A673 (cell line): ENCODE data around the gene STARD13. TPM values are rescaled to one million over a fixed set of nuclear protein-coding genes. Genes with fewer than 3 reads are reported as not detected.
A peak's percentile ranks its signal among the peaks of the same experiment; 100 is the strongest.

Experiments used
- BruUV-seq: library from RNA; stranded (reverse); fragments of 400-500 nt; replicated peaks from 2 replicates; lab custom pipeline; 2021; lab: Mats Ljungman, UMichigan
- CTCF ChIA-PET: fragments of 300-600 bp; sonication (Branson Sonifier 250); formaldehyde crosslinking; loops from one replicate; lab custom pipeline; 2022; ENCODE audit warnings: antibody characterized with exemption; lab: Charles Lee
- POLR2A ChIA-PET: fragments of 300-600 bp; sonication (Branson Sonifier 250); formaldehyde crosslinking; loops from one replicate; lab custom pipeline; 2022; ENCODE audit warnings: antibody characterized with exemption; ENCODE audit not compliant: low non-redundant PET; lab: Charles Lee
- DNase-seq: peaks from one replicate; pipeline ENCODE4 v3.0.0-alpha.2; 2015; ENCODE audit warnings: low spot score
- H3K27ac ChIP-seq: fragments of 200-600 bp; sonication (generic); 2 replicates; pipeline ENCODE4 v1.5.1; 2016; ENCODE audit warnings: mixed run types, low read depth, mild to moderate bottlenecking, mixed read lengths, antibody characterized with exemption, low read length; ENCODE audit not compliant: poor library complexity, severe bottlenecking
- H3K27me3 ChIP-seq: fragments of 200-600 bp; sonication (generic); replicated peaks from 2 replicates; pipeline ENCODE4 v1.6.1; 2017; ENCODE audit warnings: mixed run types, low read depth, mild to moderate bottlenecking, mixed read lengths, antibody characterized with exemption, low read length; ENCODE audit not compliant: insufficient read depth, poor library complexity
- H3K36me3 ChIP-seq: fragments of 200-600 bp; sonication (generic); 2 replicates; pipeline ENCODE4 v1.6.1; 2016; ENCODE audit warnings: mixed run types, mild to moderate bottlenecking, mixed read lengths, antibody characterized with exemption, low read length; ENCODE audit not compliant: insufficient read depth, poor library complexity, severe bottlenecking
- H3K4me1 ChIP-seq: fragments of 200-600 bp; sonication (generic); 2 replicates; pipeline ENCODE4 v1.6.1; 2017; ENCODE audit warnings: mixed run types, mild to moderate bottlenecking, mixed read lengths, antibody characterized with exemption, low read length; ENCODE audit not compliant: insufficient read depth, poor library complexity, severe bottlenecking
- H3K4me3 ChIP-seq: fragments of 200-600 bp; sonication (generic); 2 replicates; pipeline ENCODE4 v1.5.1; 2016; ENCODE audit warnings: low read depth, mixed run types, mild to moderate bottlenecking, mixed read lengths, low read length; ENCODE audit not compliant: poor library complexity, severe bottlenecking
- H3K9me3 ChIP-seq: fragments of 200-600 bp; sonication (generic); 2 replicates; pipeline ENCODE4 v1.6.1; 2016; ENCODE audit warnings: mixed run types, low read depth, mild to moderate bottlenecking, mixed read lengths, antibody characterized with exemption, low read length; ENCODE audit not compliant: poor library complexity, severe bottlenecking
- EZH2 ChIP-seq: fragments of 200-600 bp; sonication (generic); IDR thresholded peaks from 2 replicates; pipeline ENCODE4 v1.6.1; 2017; ENCODE audit warnings: borderline replicate concordance, low read depth, mild to moderate bottlenecking, mixed read lengths, antibody characterized with exemption, low read length; ENCODE audit not compliant: poor library complexity, severe bottlenecking
- intact Hi-C: fragments of 100-400 bp; cut with micrococcal nuclease; formaldehyde crosslinking; loops from one replicate; pipeline ENCODE4 v1.10.0; 2022; ENCODE audit not compliant: unreplicated experiment
- total RNA-seq: library from RNA; stranded (reverse); gene quantifications from 2 replicates; pipeline ENCODE4 v1.2.3, GENCODE V29; 2021
- TF ChIP-seq, protein P1 (sequence below): fragments of 300-800, 200-600 bp; sonication (generic); conservative IDR thresholded peaks from 2 replicates; pipeline ENCODE4 v1.5.1; 2017; ENCODE audit warnings: low read depth, mild to moderate bottlenecking, antibody characterized with exemption, low read length, moderate library complexity, mixed read lengths

Gene STARD13
- total RNA-seq, 1 experiment from 2014 or later: 45.7 TPM

DNA sequence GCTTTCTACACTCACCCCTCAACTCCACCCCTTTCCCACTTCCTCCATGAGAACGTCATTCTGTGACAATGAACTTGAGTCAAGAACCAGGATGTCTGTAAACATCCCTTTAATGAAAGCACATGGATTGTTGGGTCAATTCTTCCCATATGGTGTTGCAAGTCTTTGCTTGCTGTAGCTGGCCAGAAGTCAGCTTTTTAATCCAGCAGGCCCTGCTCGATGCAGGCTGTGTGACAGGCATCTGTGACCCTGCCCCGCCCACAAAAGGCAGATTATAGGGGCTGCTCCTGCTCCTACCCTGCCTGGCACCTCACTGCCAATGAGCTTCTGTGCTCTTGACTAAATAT is 78.0 kb downstream of the STARD13 start:
- peaks cover 63% of the 10 kb centered on the region for H3K4me1 ChIP-seq
- no peaks in the 10 kb centered on the region for H3K27me3 ChIP-seq
- intact Hi-C loops: loop anchor here (10.0 kb wide), 1 partner anchor 287 kb away; no protein-coding TSS in a partner anchor
- CTCF ChIA-PET: no interaction called here
- no peaks in the 10 kb centered on the region for H3K9me3 ChIP-seq
- POLR2A ChIA-PET: no interaction called here
- TF ChIP-seq, protein P1, sequence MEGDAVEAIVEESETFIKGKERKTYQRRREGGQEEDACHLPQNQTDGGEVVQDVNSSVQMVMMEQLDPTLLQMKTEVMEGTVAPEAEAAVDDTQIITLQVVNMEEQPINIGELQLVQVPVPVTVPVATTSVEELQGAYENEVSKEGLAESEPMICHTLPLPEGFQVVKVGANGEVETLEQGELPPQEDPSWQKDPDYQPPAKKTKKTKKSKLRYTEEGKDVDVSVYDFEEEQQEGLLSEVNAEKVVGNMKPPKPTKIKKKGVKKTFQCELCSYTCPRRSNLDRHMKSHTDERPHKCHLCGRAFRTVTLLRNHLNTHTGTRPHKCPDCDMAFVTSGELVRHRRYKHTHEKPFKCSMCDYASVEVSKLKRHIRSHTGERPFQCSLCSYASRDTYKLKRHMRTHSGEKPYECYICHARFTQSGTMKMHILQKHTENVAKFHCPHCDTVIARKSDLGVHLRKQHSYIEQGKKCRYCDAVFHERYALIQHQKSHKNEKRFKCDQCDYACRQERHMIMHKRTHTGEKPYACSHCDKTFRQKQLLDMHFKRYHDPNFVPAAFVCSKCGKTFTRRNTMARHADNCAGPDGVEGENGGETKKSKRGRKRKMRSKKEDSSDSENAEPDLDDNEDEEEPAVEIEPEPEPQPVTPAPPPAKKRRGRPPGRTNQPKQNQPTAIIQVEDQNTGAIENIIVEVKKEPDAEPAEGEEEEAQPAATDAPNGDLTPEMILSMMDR: no peak
- no peak for TF ChIP-seq EZH2
- peak; percentile 65 for DNase-seq
- H3K27ac ChIP-seq: peak overlapping the region; percentile 84
- no TSS peak for BruUV-seq
- H3K4me3 ChIP-seq: no peak overlapping the region
- H3K36me3 ChIP-seq: no peaks in the 10 kb centered on the region

DNA sequence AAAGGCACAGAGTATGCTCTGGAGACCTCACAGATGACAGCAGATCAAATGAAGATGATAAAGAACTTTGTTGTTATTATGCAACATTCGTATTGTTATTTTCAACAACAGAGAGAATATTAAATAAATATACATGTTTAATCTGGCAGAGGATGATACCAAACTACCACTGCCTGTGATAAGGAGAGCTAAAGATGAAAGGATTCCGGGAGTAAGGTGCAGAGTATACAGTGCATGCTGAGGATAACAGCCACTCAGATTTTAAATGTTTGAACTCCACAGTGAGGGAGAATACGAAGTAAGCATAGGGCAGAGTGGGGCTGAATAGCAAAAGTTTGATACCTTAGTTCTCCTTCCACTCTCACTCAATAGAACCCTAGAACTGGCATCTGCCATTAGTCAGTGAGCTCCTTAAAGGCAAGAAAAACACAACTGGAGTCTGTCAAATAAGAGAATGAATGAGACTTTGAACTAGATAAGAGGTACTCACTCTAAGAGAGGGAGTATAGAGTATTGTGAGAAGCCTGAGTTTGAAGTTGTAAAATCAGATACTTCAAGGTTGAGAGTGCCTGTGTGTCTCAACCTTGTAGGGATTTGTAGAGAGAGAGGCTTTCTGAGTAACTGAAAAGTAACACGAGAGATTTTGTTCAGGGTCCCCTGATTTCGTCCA is 78.5 kb downstream of the STARD13 start:
- no peaks in the 10 kb centered on the region for H3K36me3 ChIP-seq
- no TSS peak for BruUV-seq
- no peaks in the 10 kb centered on the region for H3K27me3 ChIP-seq
- ChIA-PET POLR2A (no interaction called here), CTCF (interaction anchor here (0.6 kb wide), 1 partner anchor 518 kb away, joined by 3 read pairs; no protein-coding TSS in a partner anchor)
- intact Hi-C loops: loop anchor here (10.0 kb wide), 1 partner anchor 288 kb away; no protein-coding TSS in a partner anchor
- TF ChIP-seq, protein P1: no peak
- TF ChIP-seq EZH2: no peak
- no peak for DNase-seq
- peaks cover 67% of the 10 kb centered on the region for H3K4me1 ChIP-seq
- peak overlapping the region; percentile 84 for H3K27ac ChIP-seq
- H3K9me3 ChIP-seq: no peaks in the 10 kb centered on the region
- H3K4me3 ChIP-seq: no peak overlapping the region

DNA sequence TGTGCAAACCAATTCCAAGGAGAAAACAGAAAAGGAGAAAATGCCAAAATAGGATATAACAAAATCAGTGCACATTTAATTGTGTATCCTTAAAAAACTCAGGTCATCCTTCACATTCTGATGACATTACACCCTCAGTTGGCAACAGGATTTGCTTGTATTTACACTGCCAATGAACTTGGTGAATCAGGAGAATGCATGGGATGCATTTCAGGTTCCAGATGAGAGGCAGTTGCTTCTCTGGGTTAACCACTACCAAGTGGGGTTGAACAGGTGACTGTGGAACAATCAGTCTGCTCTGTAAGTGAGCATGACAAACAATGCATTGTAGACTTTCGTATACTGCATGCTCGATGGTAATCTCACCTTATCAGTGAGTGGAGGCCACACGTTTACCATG is 79.1 kb downstream of the STARD13 start:
- BruUV-seq: TSS peak; percentile 72
- CTCF ChIA-PET: interaction anchor here (0.6 to 1.1 kb wide), 2 partner anchors 336 to 518 kb away, joined by 3 read pairs; no protein-coding TSS in a partner anchor
- no peak for TF ChIP-seq EZH2
- TF ChIP-seq, protein P1: no peak

More for the DNA sequence above, 79.1 kb downstream of the STARD13 start:
- Histone ChIP-seq H3K4me1 (peaks cover 70% of the 10 kb centered on the region), H3K9me3 (no peaks in the 10 kb centered on the region), H3K36me3 (no peaks in the 10 kb centered on the region), H3K27ac (peak overlapping the region; percentile 84), H3K27me3 (no peaks in the 10 kb centered on the region), H3K4me3 (peak overlapping the region; percentile 56)
- no peak for DNase-seq
- POLR2A ChIA-PET: no interaction called here
- intact Hi-C loops: loop anchor here (10.0 kb wide), 1 partner anchor 288 kb away; no protein-coding TSS in a partner anchor
